K562 (cell line): Measurements from ENCODE around the gene TMEM131. TPM values are rescaled to one million over a fixed set of nuclear protein-coding genes. Genes with fewer than 3 reads are reported as not detected.
A peak's percentile ranks its signal among the peaks of the same experiment; 100 is the strongest.

Experiments used
- ATAC-seq: fragments of 200-7000 bp; cut with Tn5 transposase; 3 replicates; pipeline ENCODE4 v1.9.1; 2020; ENCODE audit warnings: moderate library complexity
- BruUV-seq: library from RNA; stranded (reverse); fragments of 400-500 nt; replicated peaks from 2 replicates; lab custom pipeline; 2021; lab: Mats Ljungman, UMichigan
- CTCF ChIA-PET: fragments of 300-600 bp; formaldehyde crosslinking; extraction: SDS; loops from one replicate; lab custom pipeline; 2021; ENCODE audit warnings: low intra/inter-chr PET ratio; lab: Yijun Ruan, JAX
- POLR2A ChIA-PET: fragments of 300-600, 350-650 bp; sonication (Branson Sonifier 250); formaldehyde crosslinking; extraction: SDS; loops from one replicate; lab custom pipeline; 2021; ENCODE audit warnings: antibody characterized with exemption, inconsistent platforms; lab: Yijun Ruan, JAX
- DNase-seq, 4 experiments: peaks; one replicate each; pipeline versions ENCODE4 v3.0.0 to v3.0.0-alpha.2; 2011 to 2018; ENCODE audit warnings: low spot score in 3 of 4, mixed read lengths in 3 of 4; ENCODE audit errors: extremely low read depth in 1 of 4
- FAIRE-seq: peaks from 2 replicates; lab custom pipeline; 2011; peaks lifted over from hg19 to GRCh38; lab: Jason Lieb, UNC
- H2AFZ ChIP-seq: 2 replicates; pipeline ENCODE4 v1.6.0; 2011; ENCODE audit warnings: low read depth, low read length, control low read depth, inconsistent platforms
- H3K27ac ChIP-seq: fragments of 200-600 bp; 3 replicates; pipeline ENCODE4 v1.8.0; 2011; ENCODE audit warnings: low read depth, mild to moderate bottlenecking, control low read depth, inconsistent platforms, low read length, moderate library complexity, mixed read lengths; ENCODE audit errors: extremely low read depth
- H3K27me3 ChIP-seq, 2 experiments: fragments of 300-600 bp in 1 of 2; 2 replicates in 1 of 2; 3 replicates in 1 of 2; pipeline versions ENCODE4 v1.6.0 to v1.8.0; 2011; ENCODE audit warnings: inconsistent platforms in 2 of 2, low read length in 2 of 2, mild to moderate bottlenecking in 1 of 2, mixed read lengths in 1 of 2, moderate library complexity in 1 of 2; ENCODE audit not compliant: control insufficient read depth in 2 of 2, insufficient read depth in 2 of 2
- H3K36me3 ChIP-seq: fragments of 300-600 bp; 3 replicates; pipeline ENCODE4 v1.8.0; 2011; ENCODE audit warnings: mild to moderate bottlenecking, low read length, inconsistent platforms; ENCODE audit not compliant: control insufficient read depth, insufficient read depth
- H3K4me1 ChIP-seq, 2 experiments: fragments of 200-600 bp in 1 of 2; replicated peaks in 1 of 2; 2 replicates in 1 of 2; 3 replicates in 1 of 2; pipeline versions ENCODE4 v1.5.1 to v1.8.0; 2011; ENCODE audit warnings: inconsistent platforms in 2 of 2, low read length in 2 of 2, mild to moderate bottlenecking in 1 of 2, mixed read lengths in 1 of 2, moderate library complexity in 1 of 2; ENCODE audit not compliant: control insufficient read depth in 2 of 2, insufficient read depth in 2 of 2
- H3K4me2 ChIP-seq: 2 replicates; pipeline ENCODE4 v1.6.1; 2011; ENCODE audit warnings: low read length, control low read depth, inconsistent platforms, mixed read lengths; ENCODE audit not compliant: insufficient read depth
- H3K4me3 ChIP-seq: fragments of 200-600 bp; sonication (generic), shearing (Covaris generic); 2 replicates; pipeline ENCODE4 v1.5.1; 2016; ENCODE audit warnings: control low read depth, inconsistent platforms
- H3K79me2 ChIP-seq: fragments of 200-600 bp; 3 replicates; pipeline ENCODE4 v1.8.0; 2011; ENCODE audit warnings: low read length, inconsistent platforms; ENCODE audit not compliant: control insufficient read depth, insufficient read depth
- H3K9ac ChIP-seq, 2 experiments: 2 replicates each; pipeline versions ENCODE4 v1.6.0 to v1.6.1; 2011; ENCODE audit warnings: low read depth in 2 of 2, low read length in 2 of 2, control low read depth in 1 of 2, inconsistent platforms in 1 of 2, mild to moderate bottlenecking in 1 of 2, mixed read lengths in 1 of 2; ENCODE audit not compliant: insufficient read depth in 1 of 2
- H3K9me1 ChIP-seq: one replicate; pipeline ENCODE4 v1.6.0; 2011; ENCODE audit warnings: inconsistent platforms, mild to moderate bottlenecking, low read length, moderate library complexity; ENCODE audit not compliant: control insufficient read depth, insufficient read depth
- H3K9me3 ChIP-seq: replicated peaks from 2 replicates; pipeline ENCODE4 v1.5.1; 2011; ENCODE audit warnings: low read depth, low read length, inconsistent platforms; ENCODE audit not compliant: control insufficient read depth, insufficient read depth
- H4K20me1 ChIP-seq: replicated peaks from 2 replicates; pipeline ENCODE4 v1.6.1; 2011; ENCODE audit warnings: low read length, inconsistent platforms, mixed read lengths; ENCODE audit not compliant: control insufficient read depth, insufficient read depth
- ARNT ChIP-seq, 2 experiments: fragments of 450-650 bp; IDR thresholded peaks; 2 replicates each; pipeline ENCODE4 v1.6.1; 2016; ENCODE audit warnings: mild to moderate bottlenecking in 1 of 2
- ATF6 ChIP-seq: sonication (generic); formaldehyde crosslinking; IDR thresholded peaks from 2 replicates; pipeline ENCODE4 v1.4.0; 2020; ENCODE audit warnings: mild to moderate bottlenecking, missing genetic modification reagents
- CAMTA2 ChIP-seq: fragments of 250-450 bp; sonication (Bioruptor Pico); conservative IDR thresholded peaks from 2 replicates; pipeline ENCODE4 v1.5.1; 2022
- CREM ChIP-seq: IDR thresholded peaks from 2 replicates; pipeline ENCODE4 v1.6.1; 2014; ENCODE audit warnings: antibody characterized with exemption, low read depth
- KLF6 ChIP-seq: fragments of 250-450 bp; sonication (Bioruptor Pico); IDR thresholded peaks from 2 replicates; pipeline ENCODE4 v1.4.0; 2020; ENCODE audit warnings: mild to moderate bottlenecking, moderate library complexity, borderline replicate concordance
- SMARCA5 ChIP-seq: fragments of 450-650 bp; IDR thresholded peaks from 2 replicates; pipeline ENCODE4 v1.6.1; 2016
- THRB ChIP-seq: fragments of 450-650 bp; formaldehyde crosslinking; conservative IDR thresholded peaks from 2 replicates; pipeline ENCODE4 v1.4.0; 2022; ENCODE audit warnings: mild to moderate bottlenecking, missing genetic modification characterization
- ZFP36 ChIP-seq: fragments of 150-350 bp; IDR thresholded peaks from 2 replicates; pipeline ENCODE4 v1.6.1; 2018; ENCODE audit warnings: low read length, low read depth; ENCODE audit not compliant: partially characterized antibody
- ZNF24 ChIP-seq: fragments of 450-650 bp; IDR thresholded peaks from 2 replicates; pipeline ENCODE4 v1.6.1; 2016
- ZNF436 ChIP-seq: fragments of 250-450, 450-650 bp; sonication (Bioruptor Pico); formaldehyde crosslinking; IDR thresholded peaks from 2 replicates; pipeline ENCODE4 v1.7.0; 2020; ENCODE audit warnings: mild to moderate bottlenecking
- WGBS: fragments of 100-300 bp; shearing (Covaris generic); methylation state at CpG from one replicate; pipeline ENCODE4 v1.1.6; 2016; ENCODE audit warnings: low coverage, mixed read lengths; ENCODE audit not compliant: insufficient coverage; ENCODE audit errors: missing lambda C conversion rate; 5-methylcytosine and 5-hydroxymethylcytosine counted together
- in situ Hi-C: fragments of 300-500 bp; cut with MboI; formaldehyde crosslinking; loops from 4 replicates; pipeline ENCODE4 v1.15.0; 2018; ENCODE audit warnings: inconsistent platforms, mixed read lengths
- intact Hi-C: fragments of 100-400 bp; cut with micrococcal nuclease; formaldehyde crosslinking; loops from 2 replicates; pipeline ENCODE4 v1.14.2; 2022
- polyA plus RNA-seq, 8 experiments: library from polyadenylated mRNA; depleted of rRNA in 4 of 8; stranded (reverse) in 5 of 8; unstranded in 3 of 8; fragments of >200 nt; fragmentation: Nextera tagmentation in 2 of 8; fragmentation: Illumina TruSeq in 1 of 8; extraction: Ambion mirVana in 2 of 8; extraction: Trizol in 1 of 8; gene quantifications; 2 replicates each; pipeline versions ENCODE4 v1.2.1 to v1.2.3, GENCODE V29; 2011 to 2014; ENCODE audit warnings: inconsistent platforms in 1 of 8, missing spikeins in 1 of 8
- total RNA-seq, 7 experiments: library from RNA; depleted of rRNA in 6 of 7; stranded (reverse); fragments of >200 nt in 6 of 7; fragmentation: Illumina TruSeq in 2 of 7; extraction: Trizol in 2 of 7; gene quantifications; 2 replicates each; pipeline versions ENCODE4 v1.2.1 to v1.2.3, GENCODE V29; 2011 to 2021; ENCODE audit warnings: low replicate concordance in 1 of 7

Gene TMEM131
- total and polyA plus RNA-seq, 9 of the 15 experiments (the other 6 are each of a cell fraction or from before 2014, with no cell fraction given): 2.5 to 21.1 (median 12.4) TPM

DNA sequence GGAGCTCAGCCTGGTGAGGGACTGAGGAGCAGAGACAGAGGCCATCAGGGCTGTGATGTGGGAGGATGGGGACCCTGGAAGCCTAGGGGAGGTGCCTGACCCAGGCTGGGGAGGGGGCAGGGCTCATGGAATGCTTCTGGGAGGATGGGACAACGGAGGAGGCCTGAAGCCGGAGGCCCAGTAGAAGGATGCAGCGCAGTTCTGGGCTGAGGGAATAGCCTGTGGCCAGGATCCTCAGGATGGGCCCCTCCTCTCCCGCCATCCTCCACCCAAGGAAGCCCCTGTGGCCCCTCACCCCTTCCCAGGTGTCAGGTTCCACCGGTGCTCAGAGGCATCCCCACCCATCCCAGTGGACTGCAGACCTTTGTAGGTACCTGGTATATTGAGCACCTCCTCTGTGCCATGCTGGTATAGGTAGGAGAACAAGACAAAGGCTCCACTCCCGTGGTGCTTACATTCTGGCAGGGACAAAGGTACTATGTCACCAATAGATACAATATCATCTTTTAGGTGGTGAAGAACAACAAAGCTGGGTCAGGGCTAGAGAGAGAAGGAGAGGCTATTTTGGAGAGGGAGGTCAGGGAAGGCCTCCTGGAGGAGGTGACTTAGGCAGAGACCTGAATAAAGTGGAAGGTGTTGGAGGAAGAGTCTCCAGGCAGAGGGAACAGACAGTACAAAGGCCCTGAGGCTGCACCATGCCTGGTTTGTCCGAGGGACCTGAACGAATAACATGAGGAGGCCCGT, 279.6 kb downstream of the TMEM131 start:
- Histone ChIP-seq H3K27me3 (peaks cover 0 to 10% of the 10 kb centered on the region in 2 experiments; a peak in 2 of 5 replicates), H3K4me2 (no peak overlapping the region), H3K79me2 (no peaks in the 10 kb centered on the region), H3K9me3 (no peaks in the 10 kb centered on the region), H3K9me1 (peaks cover 3% of the 10 kb centered on the region), H3K27ac (no peak overlapping the region), H3K9ac (no peak overlapping the region; a peak in 1 of 4 replicates), H3K36me3 (no peaks in the 10 kb centered on the region), H2AFZ (no peak overlapping the region), H3K4me1 (peaks cover 15 to 37% of the 10 kb centered on the region in 2 experiments), H4K20me1 (peaks cover 4% of the 10 kb centered on the region; the same call in 1 of the 2 replicates), H3K4me3 (no peak overlapping the region)
- in situ Hi-C loops: no loop called here
- intact Hi-C loops: no loop called here
- ATAC-seq (no peak), FAIRE-seq (no peak), DNase-seq (no peak)
- 45% methylated on average over 9 of the region's 9 CpGs for WGBS
- ChIA-PET POLR2A (no interaction called here), CTCF (no interaction called here)
- BruUV-seq: no TSS peak
- TF ChIP-seq ZNF24: no peak
- TF ChIP-seq KLF6 (CRISPR knock-in tag): no peak
- TF ChIP-seq THRB (CRISPR knock-in tag): no peak
- 0 out of 2 replicates have a peak, but pooled peaks have one; percentile 46 for TF ChIP-seq ZNF436 (CRISPR knock-in tag)
- no peak for TF ChIP-seq ARNT (IDR thresholded peaks at IDR 0.05)
- TF ChIP-seq ZFP36: peak; percentile 95
- TF ChIP-seq CREM: no peak
- no peak for TF ChIP-seq CAMTA2 (CRISPR knock-in tag)
- TF ChIP-seq ATF6 (CRISPR knock-in tag): no peak
- peak; percentile 71; the same call in 1 of the 2 replicates for TF ChIP-seq SMARCA5
